HG03378 (cell line): Measurements from ENCODE around the gene HOXB1.
"Not testable (repeated sequence)": the region's sequence is repeated elsewhere in the genome, so short reads cannot be mapped to it uniquely, and the experiment has no call there.

ENCODE experiments used
- ATAC-seq: cut with Tn5 transposase; IDR thresholded peaks from one replicate; pipeline ENCODE4 v1.9.1; 2021; ENCODE audit warnings: mild to moderate bottlenecking, moderate library complexity; ENCODE audit not compliant: unreplicated experiment

The HOXB1 gene

DNA sequence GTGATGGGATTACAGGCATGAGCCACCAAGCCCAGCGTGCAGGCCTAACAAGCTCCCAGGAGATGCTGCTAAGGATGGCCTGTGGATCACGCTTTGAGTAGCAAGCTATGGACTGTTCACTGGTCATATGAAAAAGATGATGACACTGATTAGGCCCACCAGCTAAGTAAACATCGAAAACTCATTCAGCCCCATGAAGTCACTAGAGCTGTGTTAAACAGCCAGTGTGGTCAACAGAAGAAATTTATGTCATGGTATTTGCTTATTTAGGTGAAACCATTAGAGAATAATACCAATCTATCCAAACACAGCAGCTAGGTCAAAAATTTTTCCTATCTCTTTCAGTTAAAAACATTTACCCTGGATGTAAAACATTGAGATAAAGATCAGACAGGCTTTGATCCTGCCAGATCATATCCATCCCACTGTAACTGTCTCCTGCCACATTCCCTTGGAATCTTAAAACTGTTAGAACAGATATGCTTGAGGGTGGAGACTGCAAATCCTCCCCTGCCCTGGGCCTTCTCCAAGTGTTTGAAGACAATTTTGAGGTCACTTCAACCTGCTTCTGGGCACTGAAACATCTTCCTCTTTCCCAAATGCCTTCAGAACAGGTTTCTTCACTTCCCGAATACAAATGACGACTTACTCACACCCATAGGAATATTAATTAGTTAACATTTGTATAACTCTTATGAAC, 30.9 kb downstream of the HOXB1 start:
- ATAC-seq: no peak

DNA sequence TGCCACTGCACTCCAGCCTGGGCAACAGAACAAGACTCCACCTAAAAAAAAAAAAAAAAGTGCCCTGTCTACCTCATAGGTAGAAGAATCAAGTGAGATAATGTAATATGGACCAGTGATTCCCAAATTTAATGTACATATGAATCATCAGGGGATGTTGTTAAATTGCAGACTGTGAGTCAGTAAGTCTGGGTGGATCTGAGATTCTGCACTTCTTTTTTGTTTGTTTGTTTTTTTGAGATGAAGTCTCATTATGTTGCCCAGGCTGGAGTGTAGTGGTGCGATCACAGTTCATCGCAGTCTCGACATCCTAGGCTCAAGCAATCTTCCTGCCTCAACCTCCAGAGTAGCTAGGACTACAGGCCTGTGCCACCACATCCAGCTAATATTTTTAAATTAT, 31.6 kb downstream of the HOXB1 start:
- no peak for ATAC-seq

DNA sequence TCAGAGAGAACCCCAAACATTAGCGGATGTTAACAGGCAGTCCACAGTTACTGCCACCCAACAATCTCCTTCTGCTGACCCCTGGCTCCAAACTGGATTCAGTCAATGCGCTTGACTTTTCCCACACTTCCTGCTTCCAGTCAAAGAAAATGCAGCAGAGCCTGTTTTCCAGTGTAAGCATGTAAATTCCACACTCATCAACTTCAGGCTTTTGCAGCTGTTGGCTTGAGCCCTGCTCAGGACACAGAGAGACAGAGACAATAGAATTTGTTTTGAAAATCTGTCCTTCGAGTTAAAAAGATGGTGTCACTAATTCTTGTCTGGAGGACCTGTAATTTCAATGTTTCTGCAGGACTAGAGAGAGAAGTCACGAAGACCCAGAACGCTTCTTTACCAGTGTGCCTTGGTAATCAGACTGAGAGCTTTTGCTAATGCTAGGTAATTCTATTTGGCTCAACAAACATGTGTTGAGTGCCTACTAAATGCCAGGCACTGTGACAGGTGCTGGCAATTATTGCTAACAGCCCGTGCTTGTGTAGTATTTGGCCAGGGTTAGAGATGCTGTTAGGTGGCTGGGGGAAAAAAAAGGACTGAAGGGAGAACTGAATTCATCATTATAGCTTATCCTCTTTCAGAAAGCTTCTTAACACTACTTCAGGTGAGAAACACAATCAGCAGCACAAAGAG, 32.5 kb downstream of the HOXB1 start:
- ATAC-seq: no peak

GRCh38 chr17:48497103-48497502, 33.7 kb downstream of the HOXB1 start:
- no peak for ATAC-seq

DNA sequence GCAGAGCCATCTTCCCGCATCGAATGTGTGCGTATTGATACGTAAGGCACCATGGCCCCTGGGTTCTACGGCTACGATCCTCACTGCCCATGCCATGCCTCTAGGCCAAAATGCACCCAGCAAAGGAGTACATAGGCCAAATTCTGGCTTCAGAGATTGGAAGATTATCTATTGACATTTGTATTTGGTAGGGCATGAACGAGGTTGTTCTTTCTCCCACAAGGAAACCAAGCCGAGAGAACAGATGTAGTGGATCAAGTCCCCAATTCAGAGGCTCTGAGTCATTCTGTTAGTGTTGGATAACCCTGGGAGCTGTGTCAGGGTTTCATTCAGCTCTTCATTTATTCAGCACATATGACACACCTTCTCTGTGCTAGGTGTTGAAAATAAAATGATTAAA, 36.5 kb downstream of the HOXB1 start:
- ATAC-seq: no peak

DNA sequence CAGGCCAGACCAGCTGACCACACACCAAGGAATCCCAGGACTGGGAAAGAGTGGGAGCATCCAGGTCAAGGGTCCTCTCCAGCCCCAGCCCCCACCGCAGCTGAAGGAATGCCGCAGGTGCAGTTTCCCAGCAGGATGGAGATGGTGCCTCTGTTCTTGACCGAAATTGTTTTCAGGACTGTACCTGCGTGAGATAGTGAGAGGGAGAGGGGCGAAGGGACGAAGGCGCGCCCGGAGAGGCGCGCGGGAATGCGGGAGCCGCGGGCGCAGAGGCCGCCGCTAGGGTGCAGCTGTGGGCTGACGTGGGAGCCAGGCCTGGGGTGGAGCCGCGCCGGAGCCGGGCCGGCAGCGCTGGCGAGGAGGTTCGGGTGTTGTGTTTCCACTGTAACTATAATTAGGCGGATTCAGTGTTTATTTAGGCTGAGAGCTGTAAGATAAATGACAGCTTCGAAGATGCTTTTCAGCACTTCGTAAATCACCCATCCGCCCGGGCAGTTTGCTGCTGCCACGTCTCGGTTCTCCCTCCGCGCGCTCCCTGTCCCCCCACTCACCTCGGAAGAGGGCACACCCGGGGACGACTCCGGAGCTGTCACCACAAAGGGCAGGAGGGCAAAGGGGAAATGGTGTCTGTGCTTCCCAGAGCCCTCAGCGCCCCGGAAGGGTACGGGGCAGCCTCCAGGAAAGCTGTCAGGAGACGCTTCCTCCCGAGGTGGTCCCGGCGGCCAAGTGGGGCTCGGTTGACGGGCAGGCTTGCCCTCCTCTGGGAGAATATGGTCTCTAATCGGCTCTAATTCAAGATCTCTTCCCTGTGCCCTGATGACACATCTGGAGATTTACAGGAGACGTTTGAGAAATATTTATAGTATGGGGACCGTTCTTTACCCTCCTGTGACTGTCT, 38.2 kb downstream of the HOXB1 start:
- ATAC-seq: no peak

DNA sequence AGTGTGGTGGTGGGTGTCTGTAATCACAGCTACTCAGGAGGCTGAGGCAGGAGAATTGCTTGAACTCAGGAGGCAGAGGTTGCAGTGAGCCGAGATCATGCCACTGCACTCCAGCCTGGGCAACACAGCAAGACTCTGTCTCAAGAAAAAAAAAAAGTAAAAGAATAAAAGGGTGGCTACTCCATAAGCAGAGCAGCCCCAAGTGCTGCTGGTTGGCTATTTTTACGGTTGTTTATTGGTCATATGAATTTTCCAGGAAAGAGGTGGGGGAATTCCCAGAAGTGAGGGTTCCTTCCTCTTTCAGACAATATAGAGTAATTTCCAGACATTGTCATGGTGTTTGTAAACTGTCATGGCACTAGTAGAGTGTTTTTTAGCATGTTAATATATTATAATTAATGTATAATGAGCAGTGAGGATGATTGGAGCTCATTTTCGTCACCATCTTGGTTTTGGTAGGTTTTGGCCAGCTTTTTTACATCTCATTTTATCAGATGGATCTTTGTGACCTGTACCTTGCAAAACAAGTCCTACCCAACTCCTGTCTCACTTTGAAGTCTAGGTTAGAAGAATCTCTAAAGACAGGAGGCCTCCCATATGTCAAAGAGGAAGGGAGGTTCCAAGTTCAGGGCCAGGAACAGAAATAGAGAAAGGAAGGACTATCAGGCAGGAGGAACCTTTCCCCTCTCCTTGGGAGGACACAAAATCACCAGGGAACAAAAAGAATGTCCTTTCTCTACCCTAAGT, 39.1 kb downstream of the HOXB1 start:
- no peak for ATAC-seq

- no peak for ATAC-seq
Measured at GRCh38 chr17:48490451-48490892, 40.3 kb downstream of the HOXB1 start.

DNA sequence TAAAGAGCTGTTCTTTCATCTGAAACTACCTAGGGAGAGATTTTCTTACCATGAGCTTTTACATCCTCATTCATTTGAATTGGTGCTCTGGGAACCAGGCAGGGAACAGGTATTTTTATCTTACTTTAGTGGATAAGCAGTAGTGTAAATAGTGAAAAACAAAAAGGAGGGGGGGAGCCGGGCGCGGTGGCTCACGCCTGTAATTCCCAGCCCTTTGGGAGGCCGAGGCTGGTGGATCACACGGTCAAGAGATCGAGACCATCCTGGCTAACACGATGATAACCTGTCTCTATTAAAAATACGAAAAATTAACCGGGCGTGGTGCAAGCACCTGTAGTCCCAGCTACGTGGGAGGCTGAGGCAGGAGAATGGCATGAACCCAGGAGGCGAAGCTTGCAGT, 41.0 kb downstream of the HOXB1 start:
- no peak for ATAC-seq

GRCh38 chr17:48488548-48489106, 42.2 kb downstream of the HOXB1 start:
- ATAC-seq: no peak

GRCh38 chr17:48487221-48487620, 43.6 kb downstream of the HOXB1 start:
- ATAC-seq: no peak

GRCh38 chr17:48486557-48486956, 44.3 kb downstream of the HOXB1 start:
- ATAC-seq: no peak

GRCh38 chr17:48484850-48485249, 46.0 kb downstream of the HOXB1 start:
- no peak for ATAC-seq

- no peak for ATAC-seq
Measured at GRCh38 chr17:48484256-48484655, 46.6 kb downstream of the HOXB1 start.

DNA sequence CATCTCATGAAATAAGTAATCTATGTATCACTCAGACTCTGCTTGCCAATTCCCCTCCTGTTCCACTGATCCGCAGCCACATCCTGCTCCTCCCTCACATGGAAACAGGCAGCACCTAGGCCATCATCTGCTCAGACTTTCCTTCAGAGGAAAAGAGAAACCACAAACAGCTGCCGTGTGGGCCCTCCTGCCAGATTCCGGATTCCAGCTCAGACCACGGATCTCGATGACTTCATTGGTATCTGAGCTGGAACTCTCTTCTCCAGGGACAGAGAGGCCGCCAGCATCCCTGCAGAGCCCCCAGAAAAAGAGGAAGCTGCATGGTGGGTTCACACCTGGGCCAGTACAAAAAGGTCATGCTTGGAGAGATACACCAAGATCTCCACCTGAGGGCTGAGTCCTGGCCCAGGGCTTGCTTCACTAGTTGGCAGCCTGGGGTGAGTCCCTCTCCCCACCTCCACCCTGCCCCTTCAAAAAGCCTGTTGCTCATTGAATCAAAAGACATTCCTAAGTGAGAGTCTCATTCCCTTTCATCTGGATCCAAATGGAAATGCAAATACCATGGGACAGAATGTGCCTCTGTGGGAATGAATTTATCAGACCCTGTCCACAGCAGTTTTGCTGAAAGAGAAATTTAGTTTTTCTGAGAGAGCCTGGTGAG, 47.2 kb downstream of the HOXB1 start:
- ATAC-seq: no peak

DNA sequence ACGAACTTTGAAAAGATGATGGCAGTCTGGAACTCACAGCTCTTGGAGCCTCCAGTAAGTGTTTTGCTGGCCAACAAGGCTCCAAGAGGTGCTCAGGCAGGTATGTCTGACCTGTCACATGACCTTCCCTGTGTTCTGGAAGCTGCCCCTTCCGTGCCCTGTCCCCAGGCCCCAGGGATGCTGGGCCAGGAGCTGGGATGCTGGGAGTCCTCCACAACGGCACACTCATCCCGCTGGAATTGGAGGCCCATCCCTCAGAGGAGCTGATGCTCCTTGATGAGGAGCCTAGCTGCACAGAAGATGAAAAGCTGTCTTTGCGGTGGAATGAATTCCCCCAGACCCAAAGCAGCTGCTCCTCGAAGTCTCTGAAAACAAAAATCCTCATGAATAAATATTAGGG, 47.8 kb downstream of the HOXB1 start:
- ATAC-seq: no peak

DNA sequence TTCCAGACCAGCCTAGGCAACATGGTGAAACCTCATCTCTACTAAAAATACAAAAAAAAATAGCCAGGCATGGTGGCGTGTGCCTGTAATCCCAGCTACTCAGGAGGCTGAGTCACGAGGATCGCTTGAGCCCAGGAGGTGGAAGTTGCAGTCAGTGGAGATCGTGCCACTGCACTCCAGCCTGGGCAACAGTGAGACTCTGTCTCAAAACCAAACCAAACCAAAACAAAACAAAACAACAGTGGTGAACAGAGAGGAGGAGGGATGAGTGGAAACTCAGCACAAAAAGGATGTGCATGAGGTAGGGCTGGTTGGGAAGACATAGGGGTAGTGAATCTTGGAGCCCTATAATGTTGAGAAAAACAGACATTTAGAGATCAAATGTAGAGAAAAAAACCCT, 48.5 kb downstream of the HOXB1 start:
- not testable (repeated sequence) for ATAC-seq

GRCh38 chr17:48479014-48479402, 51.8 kb downstream of the HOXB1 start:
- ATAC-seq: no peak
